HTERT RPE-1 (cell line): Measurements from ENCODE around the gene CFAP119.
"Not testable (repeated sequence)": the region's sequence is repeated elsewhere in the genome, so short reads cannot be mapped to it uniquely, and the experiment has no call there.

Experiments
- in situ Hi-C: fragments of 300-500 bp; cut with MboI; formaldehyde crosslinking; loops from 4 replicates; pipeline ENCODE4 v1.14.3; 2020; ENCODE audit warnings: low sequenced_read_pairs

The CFAP119 gene

GRCh38 chr16:30761928-30762902 is at the start of gene CFAP119, which contains the start of gene RNF40:
TSS of gene CFAP119 (minus strand) at chr16:30762062. CDS start at chr16:30761748, 314 bp downstream.
TSS of gene RNF40 (plus strand) at chr16:30762322. CDS start at chr16:30762546, 224 bp downstream.
- in situ Hi-C loops, result no loop called here

- in situ Hi-C loops, result not testable (repeated sequence)
These were observed 47.8 kb upstream of the CFAP119 start for GRCh38 chr16:30809675-30810074.

GRCh38 chr16:30808890-30809426 is 47.1 kb upstream of the CFAP119 start:
- in situ Hi-C loops, result not testable (repeated sequence)

GRCh38 chr16:30808146-30808545 is 46.3 kb upstream of the CFAP119 start:
- in situ Hi-C loops, result no loop called here

GRCh38 chr16:30805370-30806169 is 43.7 kb upstream of the CFAP119 start:
- in situ Hi-C loops, result no loop called here

- in situ Hi-C loops, result no loop called here
These were observed 43.2 kb upstream of the CFAP119 start for GRCh38 chr16:30805056-30805369.

- in situ Hi-C loops, result no loop called here
These were observed 41.1 kb upstream of the CFAP119 start for GRCh38 chr16:30802936-30803335.

- in situ Hi-C loops, result no loop called here
These were observed 35.9 kb upstream of the CFAP119 start for GRCh38 chr16:30797670-30798309.

GRCh38 chr16:30794634-30795033 is 32.8 kb upstream of the CFAP119 start:
- in situ Hi-C loops, result no loop called here

GRCh38 chr16:30793508-30794069 is 31.7 kb upstream of the CFAP119 start:
- in situ Hi-C loops, result no loop called here

GRCh38 chr16:30787613-30788378 is 25.9 kb upstream of the CFAP119 start:
- in situ Hi-C loops, result no loop called here

- in situ Hi-C loops, result no loop called here
These were observed 25.2 kb upstream of the CFAP119 start, which contains the start of gene ZNF629 for GRCh38 chr16:30786936-30787612. TSS of gene ZNF629 (minus strand) at chr16:30787205. CDS start at chr16:30784482, 2,723 bp downstream.

- in situ Hi-C loops, result no loop called here
These were observed 24.5 kb upstream of the CFAP119 start for GRCh38 chr16:30786115-30786935.

GRCh38 chr16:30785126-30786106 is 23.6 kb upstream of the CFAP119 start:
- in situ Hi-C loops, result no loop called here

- in situ Hi-C loops, result no loop called here
These were observed 22.4 kb upstream of the CFAP119 start for GRCh38 chr16:30784215-30784614.

- in situ Hi-C loops, result no loop called here
These were observed 21.6 kb upstream of the CFAP119 start for GRCh38 chr16:30783280-30784109.
